WERI-Rb-1 (cell line): ENCODE results near the gene E4F1.

Experiments
- DNase-seq: peaks from one replicate; pipeline ENCODE4 v3.0.0-alpha.2; 2020
- H3K27ac ChIP-seq: fragments of 250-450 bp; sonication (Bioruptor Pico); 2 replicates; pipeline ENCODE4 v1.5.1; 2020; ENCODE audit warnings: mild to moderate bottlenecking, moderate library complexity
- H3K27me3 ChIP-seq: fragments of 250-450 bp; sonication (Bioruptor Pico); 2 replicates; pipeline ENCODE4 v1.5.1; 2021; ENCODE audit warnings: mild to moderate bottlenecking, low read depth, moderate library complexity; ENCODE audit not compliant: insufficient read depth, severe bottlenecking
- H3K36me3 ChIP-seq: fragments of 250-450 bp; sonication (Bioruptor Pico); 2 replicates; pipeline ENCODE4 v1.5.1; 2020; ENCODE audit warnings: mild to moderate bottlenecking, moderate library complexity
- H3K4me3 ChIP-seq: 2 replicates; pipeline ENCODE4 v1.5.1; 2011; ENCODE audit warnings: low read depth, mild to moderate bottlenecking, control low read depth, low read length
- H3K9me3 ChIP-seq: fragments of 250-450 bp; sonication (Bioruptor Pico); 2 replicates; pipeline ENCODE4 v1.5.1; 2021; ENCODE audit warnings: mild to moderate bottlenecking, moderate library complexity; ENCODE audit not compliant: severe bottlenecking
- CTCF ChIP-seq: IDR thresholded peaks from 2 replicates; pipeline ENCODE4 v1.5.1; 2011; ENCODE audit warnings: low read depth, mild to moderate bottlenecking, control low read depth, inconsistent platforms, low read length

E4F1 gene

DNA sequence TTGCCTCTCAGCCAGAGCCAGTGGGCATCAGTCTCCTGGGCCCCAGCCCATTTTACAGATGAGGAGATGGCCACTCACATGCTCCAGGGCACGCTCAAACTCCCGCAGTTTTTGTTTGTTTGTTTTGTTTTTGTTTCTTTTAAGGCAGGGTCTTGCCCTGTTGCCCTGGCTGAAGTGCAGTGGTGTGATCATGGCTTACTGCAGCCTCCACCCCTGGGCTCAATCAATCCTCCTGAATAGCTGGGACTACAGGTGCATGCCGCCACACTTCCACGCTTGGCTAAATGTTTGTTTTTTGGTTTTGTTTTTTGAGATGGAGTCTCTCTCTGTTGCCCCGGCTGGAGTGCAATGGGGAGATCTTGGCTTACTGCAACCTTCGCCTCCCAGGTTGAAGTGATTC lies 3.5 kb downstream of the E4F1 start:
- DNase-seq, result no peak
- Histone ChIP-seq H3K4me3 (no peak overlapping the region), H3K9me3 (no peaks in the 10 kb centered on the region), H3K27ac (no peak overlapping the region), H3K27me3 (no peaks in the 10 kb centered on the region), H3K36me3 (peaks cover 73% of the 10 kb centered on the region)
- TF ChIP-seq CTCF, result no peak

DNA sequence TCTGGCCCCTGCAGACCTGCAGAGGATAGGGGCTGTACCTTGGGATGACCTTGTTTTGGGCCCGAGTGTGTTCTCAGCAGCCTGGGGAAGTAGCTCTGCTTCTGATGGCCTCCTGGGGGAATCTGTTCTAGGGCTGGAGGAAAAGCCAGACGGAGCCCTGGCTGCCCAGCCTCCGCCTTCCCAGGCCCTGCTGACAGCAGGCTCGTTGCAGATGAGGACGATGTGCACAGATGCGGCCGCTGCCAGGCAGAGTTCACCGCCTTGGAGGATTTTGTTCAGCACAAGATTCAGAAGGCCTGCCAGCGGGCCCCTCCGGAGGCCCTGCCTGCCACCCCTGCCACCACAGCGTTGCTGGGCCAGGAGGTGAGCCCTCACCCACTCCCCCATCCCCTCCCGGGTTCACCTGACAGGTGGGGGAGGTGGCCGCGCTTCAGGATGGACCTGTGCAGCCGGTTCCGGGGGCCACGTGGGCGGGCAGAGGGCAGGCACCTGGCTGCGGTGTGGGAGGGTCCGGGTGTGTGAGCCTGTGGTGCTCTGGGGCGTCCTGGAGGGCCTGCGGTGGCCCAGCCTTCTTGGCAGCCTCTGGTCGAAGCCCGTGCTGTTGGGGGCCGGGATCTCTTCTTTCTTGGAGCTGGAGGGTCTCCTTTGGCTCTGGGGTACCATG lies 4.9 kb downstream of the E4F1 start:
- Histone ChIP-seq H3K27ac (no peak overlapping the region), H3K36me3 (peaks cover 87% of the 10 kb centered on the region), H3K27me3 (no peaks in the 10 kb centered on the region), H3K9me3 (no peaks in the 10 kb centered on the region), H3K4me3 (no peak overlapping the region)
- no peak for TF ChIP-seq CTCF
- no peak for DNase-seq

- H3K9me3 ChIP-seq, result no peaks in the 10 kb centered on the region
- H3K4me3 ChIP-seq, result no peak overlapping the region
- no peak for TF ChIP-seq CTCF
- no peak overlapping the region for H3K27ac ChIP-seq
- peaks cover 90% of the 10 kb centered on the region for H3K36me3 ChIP-seq
- DNase-seq, result no peak
- H3K27me3 ChIP-seq, result no peaks in the 10 kb centered on the region
Observed at GRCh38 chr16:2229091-2229490, 5.7 kb downstream of the E4F1 start.

DNA sequence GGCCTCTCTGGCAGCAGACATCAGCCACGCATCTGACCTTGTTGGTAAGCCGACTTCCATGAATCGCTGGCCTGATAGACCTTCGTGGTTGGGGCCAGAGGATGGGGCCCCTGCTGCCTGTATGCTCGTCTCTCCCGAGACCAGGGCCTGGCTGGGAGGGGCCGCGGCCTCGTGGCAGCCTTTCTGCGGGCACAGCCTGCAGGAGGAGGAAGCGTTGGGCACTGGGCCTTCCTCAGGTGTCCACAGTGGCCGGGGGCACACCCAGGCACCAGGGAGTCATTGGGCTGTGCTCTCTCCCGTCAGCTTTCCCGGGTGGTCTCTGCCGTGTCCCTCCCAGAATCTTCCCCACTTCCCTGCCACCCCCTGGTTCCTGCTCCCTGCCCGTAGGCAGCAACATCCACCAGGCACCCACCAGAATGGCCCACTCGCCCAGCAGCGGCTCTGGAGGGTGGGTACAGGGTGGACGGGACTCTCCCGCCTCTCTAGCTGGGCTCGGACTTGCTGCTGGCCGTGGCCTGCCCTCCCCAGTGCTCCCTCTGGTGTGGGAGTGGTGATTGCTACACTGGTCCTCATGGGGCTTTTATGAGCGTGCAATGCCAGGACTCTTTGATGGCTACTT lies 6.3 kb downstream of the E4F1 start:
- Histone ChIP-seq H3K27me3 (no peaks in the 10 kb centered on the region), H3K4me3 (no peak overlapping the region), H3K9me3 (no peaks in the 10 kb centered on the region), H3K36me3 (peaks cover 88% of the 10 kb centered on the region), H3K27ac (no peak overlapping the region)
- DNase-seq, result no peak
- no peak for TF ChIP-seq CTCF

- Histone ChIP-seq H3K9me3 (no peaks in the 10 kb centered on the region), H3K4me3 (no peak overlapping the region), H3K27ac (no peak overlapping the region), H3K36me3 (peaks cover 88% of the 10 kb centered on the region), H3K27me3 (no peaks in the 10 kb centered on the region)
- no peak for DNase-seq
- TF ChIP-seq CTCF, result no peak
Observed at GRCh38 chr16:2230376-2230775, 7.0 kb downstream of the E4F1 start.
